Stomach (tissue), 9 donors: ENCODE measurements around the gene DPH7. TPM values are rescaled to one million over a fixed set of nuclear protein-coding genes. Genes with fewer than 3 reads are reported as not detected.
A peak's percentile ranks its signal among the peaks of the same experiment; 100 is the strongest.

Source experiments
- DNase-seq, 2 donors: peaks; one replicate each; pipeline versions ENCODE4 v3.0.0 to v3.0.0-alpha.2; 2013 to 2019
- H3K27ac ChIP-seq, 5 donors: fragments of 200-600 bp in 4 of 5; sonication (generic) in 4 of 5; one replicate each; pipeline ENCODE4 v1.5.1; 2013 to 2019; ENCODE audit warnings: mild to moderate bottlenecking in 1 of 5, moderate library complexity in 1 of 5
- H3K27me3 ChIP-seq, 3 donors: fragments of 200-600 bp; sonication (generic); one replicate each; pipeline ENCODE4 v1.5.1; 2017 to 2019; ENCODE audit warnings: mixed run types in 1 of 3
- H3K36me3 ChIP-seq, 4 donors: fragments of 200-600 bp; sonication (generic); 1 replicate in 3 of 4; 2 replicates in 1 of 4; pipeline ENCODE4 v1.5.1; 2016 to 2019
- H3K4me1 ChIP-seq, 4 donors: fragments of 200-600 bp; sonication (generic); one replicate each; pipeline ENCODE4 v1.5.1; 2016 to 2019
- H3K4me3 ChIP-seq, 4 donors: fragments of 200-600 bp; sonication (generic) in 3 of 4; one replicate each; pipeline ENCODE4 v1.5.1; 2016 to 2019; ENCODE audit warnings: mild to moderate bottlenecking in 1 of 4
- H3K9me3 ChIP-seq, 4 donors: fragments of 200-600 bp; sonication (generic); one replicate each; pipeline ENCODE4 v1.5.1; 2016 to 2019
- CTCF ChIP-seq, 7 experiments: fragments of 450-650 bp in 4 of 7; fragments of 200-600 bp in 3 of 7; sonication (generic) in 3 of 7; IDR thresholded peaks; one replicate each; pipeline ENCODE4 v1.5.1; 2016 to 2019; ENCODE audit warnings: antibody characterized with exemption in 7 of 7, control low read depth in 2 of 7, mild to moderate bottlenecking in 1 of 7
- EP300 ChIP-seq: sonication (generic); formaldehyde crosslinking; IDR thresholded peaks from one replicate; pipeline ENCODE4 v1.6.1; 2017; ENCODE audit warnings: antibody characterized with exemption
- POLR2A ChIP-seq, 4 donors: fragments of 450-650 bp; IDR thresholded peaks; one replicate each; pipeline ENCODE4 v1.6.1; 2016; ENCODE audit warnings: antibody characterized with exemption in 4 of 4, control low read depth in 2 of 4, mild to moderate bottlenecking in 1 of 4, moderate library complexity in 1 of 4
- POLR2AphosphoS5 ChIP-seq, 3 donors: sonication (generic); formaldehyde crosslinking; IDR thresholded peaks; one replicate each; pipeline ENCODE4 v1.6.1; 2016; ENCODE audit warnings: antibody characterized with exemption in 3 of 3
- WGBS, 5 donors: extraction: QIAGEN DNeasy Blood & Tissue Kit in 3 of 5; methylation state at CpG; one replicate each; pipeline versions ENCODE4 v1.1.5 to v1.1.7; 2013 to 2018; 5-methylcytosine and 5-hydroxymethylcytosine counted together
- intact Hi-C: fragments of 100-400 bp; cut with DNase I; formaldehyde crosslinking; loops from one replicate; pipeline ENCODE4 v1.15.1; 2023; ENCODE audit warnings: low total_unique reads
- polyA plus RNA-seq, 3 donors: library from polyadenylated mRNA; stranded (reverse); fragments of 200-250 nt; gene quantifications; one replicate each; pipeline ENCODE4 v1.2.3, GENCODE V29; 2013
- total RNA-seq, 5 donors: library from RNA; depleted of rRNA; stranded (reverse); fragments of >200 nt; gene quantifications; one replicate each; pipeline versions ENCODE4 v1.1.0 to v1.2.3, GENCODE V29; 2014 to 2016
- donor health status: healthy with polysubstance abuse.
- donor health status: Bipolar disorder and iron deficiency.
- donor health status: healthy.

DPH7 gene
- total and polyA plus RNA-seq, 8 donors = 14.3 to 134 (median 23.8) TPM

DNA sequence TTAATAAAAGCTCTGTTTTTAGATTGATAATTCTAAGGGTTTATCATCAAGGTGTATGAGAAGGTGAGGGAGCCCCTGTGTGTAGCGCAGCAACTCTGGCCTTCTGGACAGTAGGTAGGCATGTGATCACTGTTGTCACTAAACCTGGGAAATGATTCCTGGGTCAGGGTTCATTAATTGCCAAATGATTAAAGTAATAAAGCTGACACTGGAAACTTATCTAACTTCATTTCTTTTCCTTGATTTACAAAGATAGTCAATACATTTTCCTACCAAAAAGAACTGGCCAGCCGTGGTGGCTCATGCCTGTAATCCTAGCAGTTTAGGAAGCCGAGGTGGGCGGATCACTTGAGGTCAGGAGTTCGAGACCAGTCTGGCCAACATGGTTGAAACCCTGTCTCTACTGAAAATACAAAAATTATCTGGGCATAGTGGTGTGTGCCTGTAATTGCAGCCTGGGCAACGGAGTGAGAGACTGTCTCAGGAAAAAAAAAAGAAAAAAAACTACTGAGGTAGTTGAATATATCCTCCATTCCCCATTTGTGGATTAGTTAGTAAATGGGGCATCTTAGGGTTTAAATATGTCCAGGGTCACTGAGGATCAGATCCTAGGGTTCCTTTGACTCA is 42.5 kb upstream of the DPH7 start:
- H3K4me1 ChIP-seq = peaks cover 33 to 73% (median 57%) of the 10 kb centered on the region in 4 donors
- TF ChIP-seq POLR2A (IDR thresholded peaks at IDR 0.05) (no peak), POLR2AphosphoS5 (IDR thresholded peaks at IDR 0.05) (no peak), EP300 (no peak), CTCF (IDR thresholded peaks at IDR 0.05) (peak in 5 of 7 experiments; percentile 25 to 36 (median 27))
- intact Hi-C loops = no loop called here
- H3K9me3 ChIP-seq = no peaks in the 10 kb centered on the region
- H3K27me3 ChIP-seq = no peaks in the 10 kb centered on the region
- WGBS, 5 donors = 37 to 49% (median 47%) methylated on average over 6 of the region's 6 CpGs
- peak overlapping the region in 1 of 5 donors; percentile 16 for H3K27ac ChIP-seq
- H3K36me3 ChIP-seq = peaks cover 0 to 12% (median 3%) of the 10 kb centered on the region in 4 donors
- no peak for DNase-seq
- peak overlapping the region in 1 of 4 donors; percentile 78 for H3K4me3 ChIP-seq

GRCh38 chr9:137620581-137620980 is 41.9 kb upstream of the DPH7 start:
- no peaks in the 10 kb centered on the region for H3K27me3 ChIP-seq
- peaks cover 4 to 19% (median 10%) of the 10 kb centered on the region in 4 donors for H3K36me3 ChIP-seq
- H3K4me3 ChIP-seq = peak overlapping the region in 2 of 4 donors; percentile 56 to 78
- DNase-seq = no peak
- intact Hi-C loops = no loop called here
- WGBS, 5 donors = 73 to 76% (median 74%) methylated on average over 7 of the region's 7 CpGs
- TF ChIP-seq POLR2A (IDR thresholded peaks at IDR 0.05) (no peak), POLR2AphosphoS5 (IDR thresholded peaks at IDR 0.05) (no peak), EP300 (no peak), CTCF (IDR thresholded peaks at IDR 0.05) (no peak)
- no peaks in the 10 kb centered on the region for H3K9me3 ChIP-seq
- peaks cover 36 to 69% (median 62%) of the 10 kb centered on the region in 4 donors for H3K4me1 ChIP-seq
- H3K27ac ChIP-seq = peak overlapping the region in 2 of 5 donors; percentile 16 to 88

- DNase-seq = no peak
- peaks cover 9 to 24% (median 16%) of the 10 kb centered on the region in 4 donors for H3K36me3 ChIP-seq
- peak overlapping the region in 4 of 5 donors; percentile 80 to 88 (median 86) for H3K27ac ChIP-seq
- 47 to 57% (median 52%) methylated on average over 4 of the region's 4 CpGs for WGBS, 5 donors
- no peak for TF ChIP-seq POLR2A (IDR thresholded peaks at IDR 0.05)
- TF ChIP-seq EP300 = no peak
- TF ChIP-seq CTCF (IDR thresholded peaks at IDR 0.05) = no peak
- TF ChIP-seq POLR2AphosphoS5 (IDR thresholded peaks at IDR 0.05) = no peak
- no peaks in the 10 kb centered on the region for H3K9me3 ChIP-seq
- intact Hi-C loops = no loop called here
- no peaks in the 10 kb centered on the region for H3K27me3 ChIP-seq
- peaks cover 38 to 71% (median 64%) of the 10 kb centered on the region in 4 donors for H3K4me1 ChIP-seq
- H3K4me3 ChIP-seq = peak overlapping the region; percentile 56 to 82 (median 77)
Measured at GRCh38 chr9:137620048-137620405, 41.3 kb upstream of the DPH7 start.

DNA sequence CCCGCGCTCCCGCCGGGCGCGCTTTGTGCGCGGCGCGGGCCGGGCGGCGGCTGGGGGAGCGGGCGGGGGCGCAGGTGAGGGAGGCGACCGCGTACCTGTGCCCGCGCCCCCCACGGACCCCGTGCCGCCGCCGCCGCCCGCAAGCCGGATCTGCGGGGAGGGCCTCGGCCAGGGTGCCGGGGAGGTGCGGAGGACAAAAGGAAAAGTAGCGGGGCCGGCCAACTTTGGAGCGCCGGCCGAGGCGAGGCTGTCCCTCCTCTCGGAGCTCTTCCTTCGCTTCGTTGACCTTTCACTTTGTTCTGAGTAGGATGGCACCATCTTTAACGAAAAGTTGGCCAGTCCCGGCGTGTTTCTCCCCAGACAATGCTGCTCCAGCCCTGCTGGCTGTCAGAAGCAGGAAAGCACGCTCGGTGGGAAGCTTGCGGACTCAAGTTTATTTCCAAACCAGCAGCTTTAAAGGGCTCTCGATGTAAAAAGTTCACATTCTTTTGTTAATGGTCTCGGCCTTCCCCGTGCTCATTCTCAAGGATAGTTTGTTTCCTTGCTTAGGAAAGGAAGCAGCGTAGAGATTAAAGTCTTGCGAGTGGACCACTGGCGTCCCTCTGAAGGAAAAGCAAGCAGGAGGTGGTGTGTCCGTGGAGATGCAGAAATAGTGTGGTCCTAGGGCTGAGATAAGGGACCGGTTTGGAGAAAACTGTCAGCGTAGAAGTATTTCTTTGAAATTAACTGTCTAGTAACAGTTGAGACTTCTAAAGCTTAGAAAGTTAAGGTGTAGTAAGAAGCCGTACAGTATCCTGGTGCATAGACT is 40.7 kb upstream of the DPH7 start:
- Histone ChIP-seq H3K4me1 (peaks cover 43 to 77% (median 65%) of the 10 kb centered on the region in 4 donors), H3K36me3 (peaks cover 14 to 30% (median 21%) of the 10 kb centered on the region in 4 donors), H3K9me3 (no peaks in the 10 kb centered on the region), H3K4me3 (peak overlapping the region; percentile 56 to 82 (median 77)), H3K27ac (peak overlapping the region; percentile 80 to 88 (median 85)), H3K27me3 (no peaks in the 10 kb centered on the region)
- intact Hi-C loops = no loop called here
- 0 to 1% (median 0%) methylated on average over 25 to 56 of the region's 58 CpGs for WGBS, 5 donors
- peak; percentile 42 to 70 for DNase-seq
- TF ChIP-seq POLR2AphosphoS5 (IDR thresholded peaks at IDR 0.05) = no peak
- TF ChIP-seq CTCF (IDR thresholded peaks at IDR 0.05) = no peak
- TF ChIP-seq EP300 = no peak
- TF ChIP-seq POLR2A (IDR thresholded peaks at IDR 0.05) = no peak
